KG1 (cell line): ENCODE results near the gene SHISAL1.
"Not testable (repeated sequence)": the region's sequence is repeated elsewhere in the genome, so short reads cannot be mapped to it uniquely, and the experiment has no call there.

Experiments
- DNase-seq: peaks from one replicate; lab custom pipeline; 2025; lab: John Stamatoyannopoulos, UW

The SHISAL1 gene

DNA sequence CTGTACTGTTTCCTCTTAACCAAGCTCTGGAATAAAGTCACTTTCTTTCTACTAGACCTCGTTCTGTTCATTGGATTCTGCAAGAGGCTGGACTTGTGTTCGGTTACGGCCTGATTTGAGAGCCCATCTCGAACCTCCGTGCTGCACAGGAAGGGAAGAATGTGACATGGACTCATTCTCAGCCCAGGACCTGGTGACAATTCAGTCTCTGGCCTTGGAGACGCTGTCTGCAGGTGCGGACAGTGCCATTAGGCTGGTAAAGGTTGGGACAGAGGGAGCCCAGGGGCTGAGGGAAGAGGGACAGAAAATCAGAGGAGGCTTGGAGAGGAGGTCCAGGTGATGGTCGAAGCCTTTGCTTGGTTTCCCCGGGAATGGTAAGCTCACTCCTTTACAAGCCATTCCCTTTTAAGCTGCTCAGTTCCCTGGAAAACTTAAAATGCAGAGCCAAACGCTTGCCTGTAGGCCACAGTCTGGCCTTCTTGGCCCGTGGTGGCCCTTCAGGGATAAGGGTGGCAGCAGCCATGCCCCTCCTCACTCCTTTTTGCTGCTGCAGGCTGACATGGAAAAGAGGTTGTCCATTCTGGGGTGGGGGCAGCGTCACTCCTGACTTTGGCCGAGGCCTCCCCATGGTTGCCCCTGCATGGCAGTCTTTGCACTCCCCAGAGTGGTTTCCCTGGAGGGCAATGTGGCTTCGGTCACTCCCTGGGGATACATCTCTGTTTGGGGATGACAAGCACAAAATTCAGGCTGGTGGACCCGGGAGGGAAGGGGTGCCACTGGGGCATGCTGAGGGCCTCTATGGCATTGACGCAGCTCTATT, 52.3 kb downstream of the SHISAL1 start:
- no peak for DNase-seq

DNA sequence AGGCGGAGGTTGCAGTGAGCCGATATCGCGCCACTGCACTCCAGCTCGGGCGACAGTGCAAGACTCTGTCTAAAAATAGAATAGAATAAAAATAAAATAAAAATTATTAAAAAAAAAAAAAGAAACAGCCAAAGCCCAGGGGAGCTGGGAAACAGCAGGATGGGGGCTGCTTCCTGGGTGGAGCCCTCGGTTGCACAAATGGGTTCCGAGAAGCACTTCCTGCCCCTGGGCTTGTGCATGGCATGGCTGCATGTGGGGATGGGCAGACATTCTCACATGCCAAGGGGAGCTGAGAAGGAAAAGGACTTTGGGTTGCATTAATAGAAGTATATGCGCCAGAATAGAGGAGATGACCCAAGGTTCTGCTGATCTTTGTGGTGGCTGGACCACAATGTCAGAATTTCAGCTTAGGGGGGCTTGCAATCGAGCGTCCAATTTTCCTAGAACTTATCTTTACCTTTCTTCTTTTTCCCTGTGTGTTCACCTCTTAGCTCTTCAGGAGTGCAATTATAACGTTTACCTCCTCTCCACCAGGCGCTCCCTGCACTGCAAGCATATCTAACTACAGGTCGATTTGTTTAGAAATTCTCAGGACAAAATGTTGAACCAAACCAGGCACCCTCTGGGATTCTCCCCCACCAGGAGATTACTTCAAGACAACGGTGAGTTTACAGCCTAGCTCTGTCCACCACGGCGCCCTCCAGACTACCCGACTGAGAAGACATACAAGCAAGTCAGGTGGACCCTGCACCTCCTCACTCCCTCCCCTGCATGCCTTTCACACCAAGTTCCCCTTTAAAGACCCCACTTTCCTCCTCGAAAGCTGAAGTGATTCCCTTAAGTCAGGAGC, 53.2 kb downstream of the SHISAL1 start:
- no peak for DNase-seq

DNA sequence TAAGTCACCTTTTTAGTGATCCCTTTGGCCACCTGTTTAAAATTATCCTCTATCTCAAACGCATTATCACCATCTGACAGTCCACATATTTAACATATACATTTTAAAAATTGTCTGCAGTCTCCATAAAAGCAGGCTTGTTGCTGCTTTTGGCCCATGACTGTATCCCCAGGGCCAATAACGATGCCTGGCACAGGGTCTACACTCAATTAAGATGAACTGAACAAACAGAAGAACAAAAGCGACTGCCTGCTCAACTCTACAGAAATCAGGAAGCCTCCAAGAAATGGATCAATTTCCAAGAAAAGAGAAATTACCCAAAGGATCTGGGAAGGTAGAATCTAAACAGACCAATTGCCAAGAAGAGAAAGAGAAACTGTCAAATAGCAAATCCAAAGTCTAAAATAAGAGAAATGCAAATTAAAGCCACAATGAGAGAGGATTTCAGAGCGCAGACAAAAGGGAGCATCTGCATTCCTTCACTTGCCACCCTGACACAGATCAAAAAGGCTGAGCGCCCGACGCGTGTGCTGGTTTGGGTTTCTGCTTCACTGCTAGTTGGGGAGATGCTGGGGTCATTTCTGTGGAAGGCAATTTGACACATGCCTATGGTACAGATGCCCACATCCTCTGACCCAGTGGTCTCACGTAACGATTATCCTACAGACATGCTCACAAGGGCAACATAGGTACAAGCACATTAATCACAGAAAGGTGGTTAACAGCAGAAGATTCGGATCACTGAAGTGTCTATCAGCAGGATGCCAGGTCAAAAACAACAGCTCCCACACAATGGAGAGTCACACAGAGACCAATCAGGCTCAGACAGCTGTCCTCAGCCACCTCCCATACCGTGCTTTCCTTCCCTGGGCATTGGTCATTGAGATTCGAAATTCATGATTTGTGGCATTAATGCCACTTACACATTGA, 55.9 kb downstream of the SHISAL1 start:
- no peak for DNase-seq

DNA sequence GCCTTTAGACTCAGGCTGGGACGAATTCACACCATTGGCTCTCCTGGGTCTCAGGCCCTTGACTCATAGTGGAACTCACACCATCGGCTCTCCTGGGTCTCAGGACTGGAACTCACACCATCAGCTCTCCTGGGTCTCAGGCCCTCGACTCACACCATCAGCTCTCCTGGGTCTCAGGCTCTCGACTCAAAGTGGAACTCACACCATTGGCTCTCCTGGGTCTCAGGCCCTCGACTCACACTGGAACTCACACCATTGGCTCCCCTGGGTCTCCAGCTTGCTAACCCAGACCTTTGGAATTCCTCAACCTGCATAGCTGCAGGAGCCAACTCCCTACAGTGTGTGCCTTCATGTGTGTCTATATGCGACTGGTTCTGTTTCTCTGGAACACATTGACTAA, 56.7 kb downstream of the SHISAL1 start:
- DNase-seq = no peak

DNA sequence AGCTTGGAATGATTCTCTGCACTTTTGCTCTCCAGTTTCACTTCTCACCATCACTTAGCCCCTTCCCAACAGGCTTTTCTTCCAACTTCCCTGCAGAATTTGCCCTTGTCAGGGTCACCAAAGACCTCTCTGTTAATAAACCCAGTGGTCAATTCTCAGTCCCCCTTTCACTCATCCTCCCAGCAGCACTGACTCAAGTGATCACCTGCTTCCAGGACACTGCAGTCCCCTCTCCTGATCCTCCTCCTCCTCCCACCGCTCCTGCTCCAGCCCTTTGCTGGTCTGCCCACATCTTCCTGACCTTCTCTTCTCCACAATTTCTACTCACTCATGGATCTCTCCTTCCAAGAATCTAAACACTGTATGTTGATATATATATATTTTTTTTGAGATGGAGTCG, 57.9 kb downstream of the SHISAL1 start:
- no peak for DNase-seq

DNA sequence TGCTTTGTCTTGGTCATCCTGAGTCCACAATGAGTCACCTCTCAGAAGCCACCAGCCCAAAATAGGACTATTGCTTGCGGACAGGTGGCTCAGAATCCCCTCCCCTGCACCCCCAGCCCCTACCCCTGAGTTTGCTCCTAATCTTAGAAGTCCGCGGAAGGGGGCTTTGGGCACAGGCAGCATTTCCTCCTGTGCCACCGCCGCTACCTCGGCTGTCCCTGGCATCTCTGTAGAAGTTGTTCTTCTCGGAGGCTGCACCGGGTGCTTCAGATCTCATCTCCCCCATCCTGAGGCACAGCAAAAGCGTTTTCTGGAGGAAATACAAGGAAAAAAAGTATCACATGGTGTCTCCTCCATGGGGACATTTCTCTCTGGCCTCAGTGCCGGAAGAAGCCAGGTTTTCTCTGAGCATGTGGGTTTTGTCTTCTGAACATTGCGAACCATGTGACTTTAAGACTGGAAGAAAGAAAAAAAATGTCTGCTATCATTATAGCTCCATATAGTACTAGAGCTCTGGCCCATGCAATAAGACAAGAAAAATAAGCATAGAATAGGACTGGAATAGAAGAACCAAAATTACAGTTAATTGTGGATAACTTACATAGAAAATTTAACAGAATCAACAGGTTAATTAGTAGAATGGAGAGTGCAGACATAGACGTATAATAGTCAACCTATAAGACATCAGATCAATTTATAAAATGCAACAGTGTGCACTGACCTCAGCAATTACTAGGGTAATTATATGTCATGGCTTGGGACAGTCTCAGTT, 63.2 kb downstream of the SHISAL1 start:
- DNase-seq = no peak

DNA sequence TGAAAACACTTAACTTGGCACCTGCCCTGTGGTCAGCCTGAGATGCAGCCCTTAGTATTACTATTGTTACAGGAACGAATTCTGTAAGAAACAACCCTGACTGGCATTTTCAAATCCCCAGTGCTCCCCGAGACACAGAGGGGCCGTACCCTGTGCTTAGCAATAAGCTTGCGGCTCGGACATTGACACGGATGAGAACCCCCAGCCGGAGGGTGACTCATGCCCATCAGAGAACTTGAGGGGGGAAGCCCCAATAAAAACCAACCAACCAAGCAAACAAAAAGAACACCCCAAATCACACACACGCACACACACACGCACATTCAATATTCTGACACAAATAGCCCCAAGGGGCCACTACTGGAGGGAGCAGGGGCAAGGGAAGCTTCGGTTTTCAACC, 63.8 kb downstream of the SHISAL1 start:
- no peak for DNase-seq

DNA sequence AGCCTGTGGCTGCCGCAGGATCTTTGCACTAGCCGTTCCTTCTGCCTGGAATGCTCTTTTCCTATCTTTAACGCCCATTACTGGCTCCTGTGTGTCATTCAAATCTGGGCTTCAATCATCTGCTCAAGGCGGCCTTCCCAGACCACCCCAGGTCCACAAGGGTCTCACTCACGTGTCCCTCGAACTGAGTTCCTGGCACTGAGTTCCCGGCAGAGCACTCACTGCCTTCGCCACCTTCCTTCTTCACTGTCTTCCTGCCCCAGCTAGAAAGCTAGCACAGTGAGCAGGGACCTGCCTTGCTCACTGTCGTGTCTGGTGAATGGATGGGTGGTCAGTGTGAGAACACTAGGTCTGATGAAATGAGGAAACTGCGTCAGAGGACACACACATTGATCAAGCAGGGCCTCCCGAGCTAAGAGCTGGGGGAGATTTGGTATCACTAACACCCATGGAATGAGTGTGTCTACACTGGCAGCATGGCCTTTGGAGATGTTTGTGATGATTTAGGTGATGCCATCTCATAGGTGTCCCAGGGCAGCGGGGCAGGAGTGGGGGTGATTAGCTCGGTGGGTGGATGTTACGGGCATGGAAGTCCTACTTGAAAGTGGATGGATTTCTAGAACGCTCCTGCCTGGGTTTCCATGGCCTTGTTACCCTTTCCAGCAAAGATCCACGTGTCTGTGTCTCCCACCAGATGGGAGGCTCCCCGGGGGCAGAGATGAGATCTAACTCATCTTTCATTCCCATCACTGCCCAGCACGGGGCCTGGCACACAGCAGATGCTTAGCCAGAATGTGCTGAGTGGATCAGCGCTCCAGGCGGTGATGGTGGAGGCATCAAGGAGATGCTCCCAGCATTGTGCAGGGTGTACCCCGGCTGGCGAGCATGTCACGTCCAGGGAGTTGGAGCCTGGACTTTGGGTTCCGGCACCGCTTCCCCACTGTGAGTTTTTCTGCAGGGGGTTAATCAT, 64.5 kb downstream of the SHISAL1 start:
- DNase-seq = no peak

DNA sequence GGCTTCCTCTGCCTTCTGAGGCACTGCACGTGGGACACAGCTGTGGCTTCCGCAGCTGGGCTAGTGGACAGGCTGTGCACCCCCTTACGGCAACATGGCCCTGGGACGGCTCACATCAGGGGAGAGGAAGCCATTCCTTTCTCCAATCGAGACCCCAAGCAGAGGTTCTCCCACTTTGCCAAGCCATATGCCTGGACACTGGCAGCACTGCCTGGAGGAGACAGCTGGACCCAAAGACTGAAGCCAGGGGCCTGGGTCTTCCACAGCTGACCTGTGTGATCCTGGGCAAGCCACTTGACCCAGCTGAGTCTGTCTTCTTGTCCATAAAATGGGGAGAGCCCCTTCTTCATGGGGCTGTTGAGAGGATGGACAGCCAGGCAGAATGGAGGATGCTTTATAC, 65.4 kb downstream of the SHISAL1 start:
- no peak for DNase-seq

DNA sequence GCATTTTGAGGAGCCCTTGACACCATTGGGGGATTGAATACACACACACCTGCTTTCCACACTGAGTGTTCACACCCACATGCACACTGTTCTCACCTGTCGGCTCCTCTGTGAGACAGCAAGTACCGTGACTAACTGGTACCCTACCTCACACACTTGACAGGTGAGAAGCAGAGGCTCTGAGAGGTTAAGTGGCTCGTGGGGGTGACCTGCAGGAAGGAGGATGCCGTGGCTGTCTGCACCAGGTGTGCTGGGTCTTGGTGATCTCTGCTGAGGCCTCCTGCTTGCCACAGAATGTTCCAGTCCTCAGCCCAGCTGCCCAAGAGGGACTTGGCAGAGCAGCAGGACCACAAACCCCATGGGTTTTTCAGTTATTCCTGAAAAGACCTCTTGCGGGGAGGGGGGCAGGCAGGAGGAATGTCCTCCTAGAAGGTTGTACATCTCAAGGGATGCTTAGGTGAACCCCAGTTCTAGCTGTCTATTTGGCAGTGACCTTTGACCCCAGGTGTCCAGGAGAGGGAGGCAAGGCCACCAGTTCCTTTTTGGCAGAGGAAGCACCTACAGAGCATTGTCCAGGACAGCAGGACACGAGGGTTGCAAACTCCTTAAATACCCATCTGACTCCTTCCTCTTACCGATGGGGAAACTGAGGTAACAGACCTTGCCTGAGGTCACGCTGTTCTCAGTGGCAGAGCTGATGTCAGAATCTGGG, 66.0 kb downstream of the SHISAL1 start:
- no peak for DNase-seq

DNA sequence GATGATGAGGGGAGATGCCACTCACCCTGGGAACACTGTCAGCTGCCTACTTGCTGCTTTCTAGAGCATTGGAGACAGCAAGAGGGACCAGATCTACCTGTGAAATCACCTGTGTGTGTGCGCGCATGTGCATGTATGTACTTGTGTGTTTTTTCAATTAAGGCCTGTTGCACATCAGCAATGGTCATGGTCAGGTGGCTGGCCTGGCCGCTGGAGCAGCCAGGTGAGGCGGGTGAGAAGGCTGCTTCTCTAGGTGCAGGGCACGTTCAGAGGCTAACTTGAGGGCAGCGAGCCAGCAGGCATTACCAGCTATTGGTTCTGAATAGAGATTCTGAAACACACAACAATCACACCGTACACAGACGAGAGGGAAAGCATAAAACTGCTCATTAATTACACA, 66.9 kb downstream of the SHISAL1 start:
- DNase-seq = no peak

DNA sequence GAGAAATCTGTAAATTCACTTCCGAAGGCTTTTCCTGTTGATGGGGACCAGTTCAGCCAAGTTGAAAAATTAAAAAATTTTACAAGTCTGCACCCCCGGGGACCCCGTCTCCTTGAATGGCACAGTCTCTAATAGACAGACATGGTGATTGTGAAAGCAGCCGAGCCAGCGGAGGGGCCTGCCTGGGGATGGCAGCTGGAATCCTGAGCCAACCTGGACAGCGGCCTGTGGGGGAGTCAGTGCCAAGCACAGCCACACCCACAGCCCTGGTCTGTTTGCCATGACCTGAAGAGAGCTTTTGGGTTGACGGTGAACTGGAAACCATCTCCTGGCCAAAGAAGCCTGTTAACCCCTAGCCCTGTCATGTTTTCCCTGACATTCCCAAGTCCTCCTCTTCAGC, 67.3 kb downstream of the SHISAL1 start:
- no peak for DNase-seq

DNA sequence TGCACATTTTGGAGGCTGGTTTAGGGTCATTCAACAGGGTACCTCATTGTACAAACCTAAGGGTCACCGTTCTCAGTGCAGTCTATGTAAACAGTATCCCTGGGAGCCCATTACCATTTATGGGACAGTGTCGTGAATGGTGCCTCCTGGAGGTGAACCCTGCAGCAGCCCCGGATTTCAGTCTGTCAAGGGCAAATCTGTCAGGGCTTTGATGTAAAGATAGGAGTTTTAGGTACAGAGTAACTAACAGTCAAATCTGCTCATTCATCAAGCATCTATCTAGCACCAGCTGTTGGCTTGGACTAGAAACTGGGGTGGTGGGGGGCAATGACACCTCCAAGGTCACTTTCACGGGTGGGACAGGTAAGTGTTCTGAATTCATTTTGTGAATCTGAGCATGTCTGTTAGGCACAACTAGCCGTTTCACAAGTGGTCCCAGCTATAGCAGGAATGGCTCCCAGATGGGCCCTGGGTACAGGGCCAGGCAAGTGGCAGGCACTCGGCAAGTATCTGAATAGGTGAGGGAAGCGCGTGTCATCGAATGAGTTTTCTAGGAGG, 68.4 kb downstream of the SHISAL1 start:
- DNase-seq = no peak

DNA sequence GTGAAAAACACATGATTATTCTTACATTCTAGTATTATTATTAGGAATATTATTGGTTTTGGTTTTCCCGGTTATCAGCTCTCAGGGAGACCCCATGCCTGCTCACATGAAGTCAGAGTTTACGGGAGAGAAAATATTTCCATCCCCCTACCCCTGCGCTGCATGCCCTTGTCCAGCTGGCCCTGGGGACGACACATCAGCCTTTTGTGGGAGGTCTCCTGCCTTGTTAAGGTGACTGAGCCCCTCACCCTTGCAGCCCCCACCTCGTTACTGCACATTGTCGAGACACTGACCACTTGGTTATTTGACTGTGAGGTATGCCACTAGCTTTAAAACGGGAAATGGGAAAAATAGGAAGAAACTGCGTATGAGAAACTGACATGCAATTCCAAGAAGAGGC, 69.0 kb downstream of the SHISAL1 start:
- DNase-seq = no peak

DNA sequence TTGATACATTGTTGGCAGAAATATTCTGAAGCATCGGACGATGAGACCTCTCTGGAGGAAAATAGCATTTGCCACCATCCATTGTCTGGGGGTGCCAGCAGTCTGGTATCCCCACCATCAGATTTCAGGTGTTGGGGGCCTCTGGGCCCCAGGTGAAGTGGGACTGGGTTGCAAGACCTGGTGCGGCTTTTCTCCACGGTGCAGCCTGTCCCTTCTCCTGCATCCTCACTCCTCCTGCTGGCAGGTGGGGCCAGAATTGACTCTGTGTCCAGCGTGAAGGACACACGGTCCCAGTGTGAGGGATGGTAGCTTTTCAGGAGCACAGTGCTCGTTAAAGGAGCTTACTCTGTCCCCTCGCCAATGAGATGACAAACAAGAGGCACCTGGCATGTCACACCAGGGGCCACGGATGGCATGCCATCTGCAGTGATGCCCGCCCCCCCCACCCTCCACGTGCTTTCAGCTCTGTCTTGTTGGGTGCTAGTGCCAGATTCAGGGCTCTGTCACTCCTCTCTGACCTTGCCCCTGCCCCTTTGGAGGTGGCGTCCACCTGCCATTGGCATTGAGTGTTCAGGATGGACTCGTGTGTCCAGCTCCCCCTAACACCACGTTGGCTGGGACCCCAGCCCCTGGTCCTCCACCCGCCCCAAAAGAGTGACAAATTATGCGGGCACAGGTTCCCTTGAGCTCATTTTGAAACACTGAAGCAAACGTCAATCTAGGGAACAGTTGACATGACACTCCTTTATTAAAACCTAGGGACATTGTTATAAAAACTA, 69.6 kb downstream of the SHISAL1 start:
- no peak for DNase-seq

DNA sequence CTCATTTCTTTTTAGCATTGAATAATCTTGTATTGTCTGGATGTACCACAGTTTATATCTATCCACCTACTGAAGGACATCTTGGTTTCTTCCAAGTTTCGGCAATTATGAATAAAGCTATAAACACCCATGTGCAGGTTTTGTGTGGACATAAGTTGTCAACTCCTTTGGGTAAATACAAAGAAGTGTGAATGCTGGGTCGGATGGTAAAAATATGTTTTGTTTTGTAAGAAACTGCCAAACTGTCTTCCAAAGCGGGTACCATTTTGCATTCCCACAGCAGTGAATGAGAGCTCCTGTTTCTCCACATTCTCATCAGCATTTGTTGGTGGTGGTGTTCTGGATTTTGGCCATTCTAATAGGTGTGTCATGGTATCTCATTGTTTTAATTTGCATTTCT, 71.6 kb downstream of the SHISAL1 start:
- DNase-seq = not testable (repeated sequence)

DNA sequence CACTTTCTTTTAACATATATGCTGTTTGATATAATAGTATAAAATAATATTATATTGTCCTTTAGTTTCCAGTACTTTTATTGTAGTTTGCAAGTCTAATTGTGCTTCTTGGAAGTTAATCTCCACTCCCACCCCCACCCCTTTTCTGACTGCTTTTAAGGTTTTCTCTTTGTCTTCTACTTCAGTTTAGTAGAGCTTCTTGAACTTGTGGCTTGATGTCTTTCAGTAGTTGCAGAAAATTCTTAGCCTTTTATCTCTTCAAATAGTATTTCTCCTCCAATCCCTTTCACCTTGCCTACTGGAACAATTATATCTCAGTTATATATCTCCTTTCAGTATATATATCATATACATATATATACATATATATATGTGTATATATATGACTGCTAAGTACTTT, 75.5 kb downstream of the SHISAL1 start:
- no peak for DNase-seq

DNA sequence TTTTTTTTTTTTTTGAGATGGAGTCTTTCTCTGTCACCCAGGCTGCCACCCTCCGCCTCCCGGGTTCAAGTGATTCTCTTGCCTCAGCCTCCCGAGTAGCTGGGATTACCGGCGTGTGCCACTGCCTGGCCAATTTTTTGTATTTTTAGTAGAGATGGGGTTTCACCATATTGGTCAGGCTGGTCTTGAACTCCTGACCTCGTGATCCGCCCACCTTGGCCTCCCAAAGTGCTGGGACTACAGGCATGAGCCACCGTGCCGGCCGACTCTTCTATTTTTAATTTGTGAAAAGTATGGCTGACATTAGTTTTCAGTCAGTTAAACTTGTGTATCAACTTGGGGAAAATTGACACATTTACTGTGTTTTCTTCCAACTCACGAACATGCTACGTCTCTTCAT, 78.4 kb downstream of the SHISAL1 start:
- DNase-seq = not testable (repeated sequence)
